K562 (cell line): Measurements from ENCODE around the gene LMX1B. TPM values are rescaled to one million over a fixed set of nuclear protein-coding genes. Genes with fewer than 3 reads are reported as not detected.

Experiments used
- REST ChIP-seq, 2 experiments: fragments of 450-650 bp; formaldehyde crosslinking in 1 of 2; IDR thresholded peaks; 2 replicates each; pipeline versions ENCODE4 v1.4.0 to v1.6.1; 2014 to 2020; ENCODE audit warnings: mild to moderate bottlenecking in 2 of 2, borderline replicate concordance in 1 of 2, low read depth in 1 of 2
- polyA plus RNA-seq, 8 experiments: library from polyadenylated mRNA; depleted of rRNA in 4 of 8; stranded (reverse) in 5 of 8; unstranded in 3 of 8; fragments of >200 nt; fragmentation: Nextera tagmentation in 2 of 8; fragmentation: Illumina TruSeq in 1 of 8; extraction: Ambion mirVana in 2 of 8; extraction: Trizol in 1 of 8; gene quantifications; 2 replicates each; pipeline versions ENCODE4 v1.2.1 to v1.2.3, GENCODE V29; 2011 to 2014; ENCODE audit warnings: inconsistent platforms in 1 of 8, missing spikeins in 1 of 8
- total RNA-seq, 7 experiments: library from RNA; depleted of rRNA in 6 of 7; stranded (reverse); fragments of >200 nt in 6 of 7; fragmentation: Illumina TruSeq in 2 of 7; extraction: Trizol in 2 of 7; gene quantifications; 2 replicates each; pipeline versions ENCODE4 v1.2.1 to v1.2.3, GENCODE V29; 2011 to 2021; ENCODE audit warnings: low replicate concordance in 1 of 7

The LMX1B gene
- total and polyA plus RNA-seq, 9 of the 15 experiments (the other 6 are each of a cell fraction or from before 2014, with no cell fraction given): not detected

- peak; percentile 81 for TF ChIP-seq REST (IDR thresholded peaks at IDR 0.05; ENCODE audit: borderline replicate concordance)
- no peak for TF ChIP-seq REST (CRISPR knock-in tag; IDR thresholded peaks at IDR 0.05; ENCODE audit: low read depth)
These were observed 91.4 kb downstream of the LMX1B start (continued) for GRCh38 chr9:126704892-126705766.
